LNCaP clone FGC (cell line): ENCODE data around the gene COQ10B.
A peak's percentile ranks its signal among the peaks of the same experiment; 100 is the strongest.

Experiments
- DNase-seq: peaks from one replicate; pipeline ENCODE4 v3.0.0-alpha.2; 2011; ENCODE audit warnings: low read depth
- H3K4me3 ChIP-seq: 2 replicates; pipeline ENCODE4 v1.5.1; 2011; ENCODE audit warnings: mild to moderate bottlenecking, low read depth, low read length, control low read depth
- TF ChIP-seq, protein P1 (sequence below): IDR thresholded peaks from 2 replicates; pipeline ENCODE4 v1.5.1; 2012; ENCODE audit warnings: mild to moderate bottlenecking; ENCODE audit not compliant: control insufficient read depth, insufficient read depth; ENCODE audit errors: extremely low read depth

Gene COQ10B

GRCh38 chr2:197434541-197435513 lies 18.5 kb upstream of the COQ10B start, which contains the start of gene SF3B1:
TSS of gene SF3B1 (minus strand) at chr2:197435028. CDS start at chr2:197434999, 29 bp downstream.
- H3K4me3 ChIP-seq = peak within 1 kb of the TSS; percentile 97
- TF ChIP-seq, protein P1, sequence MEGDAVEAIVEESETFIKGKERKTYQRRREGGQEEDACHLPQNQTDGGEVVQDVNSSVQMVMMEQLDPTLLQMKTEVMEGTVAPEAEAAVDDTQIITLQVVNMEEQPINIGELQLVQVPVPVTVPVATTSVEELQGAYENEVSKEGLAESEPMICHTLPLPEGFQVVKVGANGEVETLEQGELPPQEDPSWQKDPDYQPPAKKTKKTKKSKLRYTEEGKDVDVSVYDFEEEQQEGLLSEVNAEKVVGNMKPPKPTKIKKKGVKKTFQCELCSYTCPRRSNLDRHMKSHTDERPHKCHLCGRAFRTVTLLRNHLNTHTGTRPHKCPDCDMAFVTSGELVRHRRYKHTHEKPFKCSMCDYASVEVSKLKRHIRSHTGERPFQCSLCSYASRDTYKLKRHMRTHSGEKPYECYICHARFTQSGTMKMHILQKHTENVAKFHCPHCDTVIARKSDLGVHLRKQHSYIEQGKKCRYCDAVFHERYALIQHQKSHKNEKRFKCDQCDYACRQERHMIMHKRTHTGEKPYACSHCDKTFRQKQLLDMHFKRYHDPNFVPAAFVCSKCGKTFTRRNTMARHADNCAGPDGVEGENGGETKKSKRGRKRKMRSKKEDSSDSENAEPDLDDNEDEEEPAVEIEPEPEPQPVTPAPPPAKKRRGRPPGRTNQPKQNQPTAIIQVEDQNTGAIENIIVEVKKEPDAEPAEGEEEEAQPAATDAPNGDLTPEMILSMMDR = no peak
- DNase-seq = peak; percentile 90

DNA sequence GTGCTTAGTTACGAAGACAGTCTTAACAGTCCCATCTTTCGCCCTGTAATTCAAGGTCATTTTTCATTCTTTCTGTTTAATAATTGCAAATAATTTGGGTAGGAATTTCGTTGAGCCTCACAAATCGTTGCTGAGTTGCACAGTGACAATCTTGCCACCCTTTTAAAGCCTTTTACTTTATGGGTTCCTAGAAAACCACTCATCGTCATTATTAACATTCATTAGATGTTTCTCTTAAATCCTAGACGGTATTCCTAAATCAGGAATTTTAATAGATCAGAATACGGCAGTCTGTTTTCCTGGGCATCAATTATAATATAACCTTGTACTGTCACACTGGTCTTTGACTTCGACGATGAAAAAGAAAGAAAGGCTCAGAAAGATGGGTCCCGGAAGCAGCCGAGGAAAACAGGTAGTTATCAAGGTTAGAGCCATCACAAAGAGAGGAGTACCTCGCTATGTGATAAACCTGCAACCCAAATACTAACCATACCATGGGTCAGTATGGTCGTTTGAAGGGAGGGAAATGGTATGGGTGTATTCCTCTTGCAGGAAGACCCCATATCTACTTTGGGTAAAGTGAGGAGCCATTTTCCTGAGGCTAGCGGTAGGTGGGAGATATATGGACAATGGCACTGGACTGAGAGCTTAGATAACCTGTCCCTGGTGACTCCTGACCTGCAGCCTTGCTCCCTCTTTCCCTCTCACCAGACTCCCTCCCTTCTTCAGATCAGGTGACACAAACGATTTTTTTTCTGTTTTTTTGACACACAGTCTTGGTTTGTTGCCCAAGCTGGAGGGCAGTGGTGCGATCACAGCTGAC lies 17.5 kb upstream of the COQ10B start:
- peak overlapping the region; percentile 97 for H3K4me3 ChIP-seq
- DNase-seq = no peak
- TF ChIP-seq, protein P1 = no peak

DNA sequence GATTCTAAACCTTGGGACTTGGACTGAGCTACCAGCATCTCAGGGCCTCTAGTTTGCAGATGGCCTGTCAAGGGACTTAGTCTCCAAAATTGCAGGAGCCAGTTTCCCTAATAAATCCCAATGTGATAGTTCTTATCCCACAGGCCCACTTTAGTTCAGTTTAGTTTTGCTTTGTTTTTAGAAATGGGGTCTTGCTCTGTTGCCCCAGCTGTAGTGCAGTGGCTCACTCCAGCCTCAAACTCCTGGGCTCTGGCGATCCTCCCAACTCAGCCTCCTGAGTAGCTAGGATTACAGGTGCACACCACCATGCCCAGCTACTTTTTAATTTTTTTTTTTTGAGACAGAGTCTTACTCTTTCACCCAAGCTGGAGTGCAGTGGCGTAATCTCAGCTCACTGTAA lies 16.0 kb upstream of the COQ10B start:
- no peak overlapping the region for H3K4me3 ChIP-seq
- TF ChIP-seq, protein P1 = no peak
- DNase-seq = no peak

DNA sequence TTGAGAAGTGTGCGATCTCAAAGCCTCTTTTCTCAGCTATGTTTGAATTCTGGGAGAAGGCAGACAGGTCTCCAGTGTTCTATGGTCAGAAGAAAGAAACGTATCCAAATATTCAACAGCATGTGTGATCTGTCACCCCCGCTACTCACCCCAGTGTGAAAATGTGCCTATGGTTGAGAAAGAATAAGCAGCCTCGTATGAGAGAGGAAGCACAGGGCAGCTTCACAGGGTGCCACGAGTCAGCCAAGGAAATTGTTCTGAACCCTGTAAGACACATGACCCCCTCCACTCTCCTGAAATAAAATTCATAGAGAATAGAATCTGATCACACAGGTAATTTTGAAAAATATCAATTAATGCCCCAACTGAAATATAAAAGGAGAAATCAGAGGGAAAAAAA lies 10.5 kb upstream of the COQ10B start:
- no peak for DNase-seq

DNA sequence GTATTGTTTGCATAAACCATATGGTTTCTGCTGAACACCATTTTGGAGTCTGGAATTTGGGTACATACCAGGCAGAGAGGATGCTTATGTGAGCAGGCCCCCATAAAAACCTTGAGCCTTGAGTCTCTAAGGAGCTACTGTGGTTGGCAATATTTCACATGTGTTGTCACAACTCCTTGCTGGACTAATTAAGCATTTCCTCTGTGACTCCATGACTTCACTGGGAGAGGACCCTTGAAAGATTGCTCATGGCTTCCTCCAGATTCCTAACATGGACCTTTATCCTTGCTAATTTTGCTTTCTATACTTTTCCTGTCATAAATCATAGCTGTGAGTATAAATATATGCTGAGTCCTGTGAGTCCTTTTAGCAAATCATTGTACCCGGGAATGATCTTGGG lies 7.6 kb upstream of the COQ10B start:
- H3K4me3 ChIP-seq = no peak overlapping the region
- TF ChIP-seq, protein P1 = no peak
- no peak for DNase-seq

More for the DNA sequence above, 10.5 kb upstream of the COQ10B start:
- TF ChIP-seq, protein P1 = no peak
- no peak overlapping the region for H3K4me3 ChIP-seq

GRCh38 chr2:197446844-197447243 lies 6.5 kb upstream of the COQ10B start:
- DNase-seq = no peak
- TF ChIP-seq, protein P1 = no peak
- no peak overlapping the region for H3K4me3 ChIP-seq
